GM12873 (cell line): ENCODE data around the gene MUC5B.

Experiments
- TF ChIP-seq, protein P1 (sequence below): IDR thresholded peaks from 2 replicates; pipeline ENCODE4 v1.5.1; 2012; ENCODE audit warnings: low read depth, mild to moderate bottlenecking, moderate library complexity, low read length, control low read depth; ENCODE audit not compliant: insufficient read depth; ENCODE audit errors: missing control alignments

The MUC5B gene

DNA sequence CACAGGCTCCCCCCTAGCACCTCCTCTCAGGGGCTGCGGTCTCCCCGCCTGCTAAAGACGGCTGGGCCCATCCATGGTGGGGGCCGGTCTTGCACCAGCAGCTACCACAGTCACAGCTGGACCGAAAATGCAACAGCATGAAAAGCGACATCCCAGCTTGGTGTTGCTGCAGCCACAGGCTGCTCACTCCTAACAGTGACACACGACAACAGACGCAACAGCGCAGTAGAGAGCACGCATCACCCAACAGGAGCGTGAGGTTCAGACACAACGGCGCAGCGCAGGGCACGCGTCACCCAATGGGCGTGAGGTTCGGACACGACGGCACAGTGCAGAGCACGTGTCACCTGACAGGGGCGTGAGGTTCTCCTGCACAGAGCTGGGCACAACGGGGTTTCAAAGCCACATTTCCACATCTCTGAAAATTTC is 62.5 kb downstream of the MUC5B start:
- TF ChIP-seq, protein P1, sequence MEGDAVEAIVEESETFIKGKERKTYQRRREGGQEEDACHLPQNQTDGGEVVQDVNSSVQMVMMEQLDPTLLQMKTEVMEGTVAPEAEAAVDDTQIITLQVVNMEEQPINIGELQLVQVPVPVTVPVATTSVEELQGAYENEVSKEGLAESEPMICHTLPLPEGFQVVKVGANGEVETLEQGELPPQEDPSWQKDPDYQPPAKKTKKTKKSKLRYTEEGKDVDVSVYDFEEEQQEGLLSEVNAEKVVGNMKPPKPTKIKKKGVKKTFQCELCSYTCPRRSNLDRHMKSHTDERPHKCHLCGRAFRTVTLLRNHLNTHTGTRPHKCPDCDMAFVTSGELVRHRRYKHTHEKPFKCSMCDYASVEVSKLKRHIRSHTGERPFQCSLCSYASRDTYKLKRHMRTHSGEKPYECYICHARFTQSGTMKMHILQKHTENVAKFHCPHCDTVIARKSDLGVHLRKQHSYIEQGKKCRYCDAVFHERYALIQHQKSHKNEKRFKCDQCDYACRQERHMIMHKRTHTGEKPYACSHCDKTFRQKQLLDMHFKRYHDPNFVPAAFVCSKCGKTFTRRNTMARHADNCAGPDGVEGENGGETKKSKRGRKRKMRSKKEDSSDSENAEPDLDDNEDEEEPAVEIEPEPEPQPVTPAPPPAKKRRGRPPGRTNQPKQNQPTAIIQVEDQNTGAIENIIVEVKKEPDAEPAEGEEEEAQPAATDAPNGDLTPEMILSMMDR: no peak

DNA sequence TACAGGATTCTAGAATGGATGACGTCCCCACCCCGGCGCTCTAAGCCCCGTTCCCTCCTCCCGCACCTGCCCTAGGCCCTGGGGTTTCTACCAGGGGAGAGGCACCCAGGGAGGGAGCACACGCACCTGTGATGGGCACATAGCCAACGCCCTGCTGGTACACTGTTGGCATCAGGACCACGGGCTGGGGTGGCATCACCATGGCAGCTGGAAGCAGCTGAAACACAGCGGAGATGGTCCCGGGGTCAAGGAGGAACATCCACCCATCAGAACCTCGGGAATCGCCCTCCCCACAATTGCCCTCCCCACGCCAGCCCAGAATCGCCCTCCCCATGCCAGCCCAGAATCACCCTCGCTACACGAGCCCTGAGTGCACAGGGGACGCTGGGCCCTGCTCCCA is 63.0 kb downstream of the MUC5B start:
- TF ChIP-seq, protein P1: no peak

DNA sequence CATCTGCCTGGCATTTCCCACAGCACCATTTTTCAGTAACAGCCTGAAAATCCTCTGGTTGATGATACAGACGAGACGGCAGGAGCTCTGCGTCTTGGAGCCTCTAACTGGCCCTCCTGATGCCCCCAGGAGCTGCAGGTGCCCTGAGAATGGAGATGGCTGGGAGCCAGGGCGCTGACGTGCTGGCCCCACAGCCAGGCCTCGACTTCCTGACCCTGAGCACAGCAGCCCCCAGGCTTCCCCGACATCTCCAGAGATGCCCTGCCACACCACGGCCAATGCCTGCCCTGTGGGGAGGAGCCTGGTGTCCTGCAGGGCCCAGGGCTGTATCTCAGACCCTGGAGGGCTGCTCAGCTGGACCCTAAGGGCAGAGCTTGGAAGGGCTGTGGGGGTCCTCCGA is 65.1 kb downstream of the MUC5B start:
- TF ChIP-seq, protein P1: no peak

DNA sequence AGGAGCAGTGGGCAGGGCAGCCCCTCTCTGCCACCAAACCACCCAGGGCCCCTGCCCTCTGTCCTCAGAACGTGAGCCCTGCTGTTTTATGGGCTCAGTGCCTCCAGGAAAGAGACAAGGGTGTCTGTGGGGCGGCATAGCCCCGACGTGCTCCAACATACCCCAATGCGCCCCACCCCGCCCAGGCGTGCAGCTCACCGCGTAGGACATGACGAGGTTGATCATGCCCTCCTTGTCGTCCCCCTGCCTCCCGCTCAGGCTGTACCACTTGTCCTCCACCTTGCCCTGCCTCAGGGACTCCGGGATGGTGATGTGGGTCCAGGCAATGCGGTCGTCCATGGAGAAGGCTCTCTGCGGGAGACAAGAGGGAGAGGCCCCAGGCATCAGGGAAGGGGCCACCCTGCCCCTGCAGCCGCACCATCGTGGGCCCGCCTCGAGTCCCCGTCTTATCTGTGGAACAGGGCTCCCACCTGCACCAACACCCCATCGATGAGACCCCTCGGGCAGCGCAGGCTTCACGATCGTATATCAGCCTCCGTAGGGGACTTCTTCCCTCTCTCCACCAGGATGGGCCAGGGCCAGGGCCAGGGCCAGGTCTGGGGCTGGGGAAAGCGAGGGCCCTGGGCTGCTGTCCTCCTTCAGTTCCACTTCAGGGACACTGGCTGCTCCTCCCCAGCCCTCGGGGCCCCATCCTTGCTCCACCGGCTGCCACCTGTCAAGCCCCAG is 65.7 kb downstream of the MUC5B start:
- TF ChIP-seq, protein P1: no peak

DNA sequence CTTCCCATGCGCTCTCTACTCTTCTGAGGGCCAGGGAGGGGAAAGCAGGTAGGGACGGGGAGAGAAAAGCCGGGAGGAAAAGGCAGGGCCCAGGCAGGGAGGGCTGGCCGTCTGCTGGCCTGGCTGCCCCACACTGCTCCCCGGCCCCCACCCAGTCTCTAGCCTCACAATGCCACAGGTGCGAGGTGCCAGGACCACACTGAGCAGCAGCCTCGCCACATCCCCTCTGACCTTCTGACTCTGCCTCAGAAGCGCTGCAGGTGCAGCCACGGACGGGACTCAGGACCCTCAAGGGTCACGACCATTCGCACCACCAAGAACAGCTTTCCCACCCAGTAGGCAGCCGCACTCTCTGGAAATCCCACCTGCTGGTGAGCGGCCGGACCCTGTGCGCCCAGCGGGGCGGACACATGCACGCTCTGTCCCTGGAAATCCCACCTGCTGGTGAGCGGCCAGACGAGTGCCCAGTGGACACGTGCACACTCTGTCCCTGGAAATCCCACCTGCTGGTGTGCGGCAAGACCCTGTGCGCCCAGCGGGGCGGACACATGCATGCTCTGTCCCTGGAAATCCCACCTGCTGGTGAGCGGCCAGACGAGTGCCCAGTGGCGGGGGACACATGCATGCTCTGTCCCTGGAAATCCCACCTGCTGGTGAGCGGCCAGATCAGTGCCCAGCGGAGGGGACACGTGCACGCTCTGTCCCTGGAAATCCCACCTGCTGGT is 66.5 kb downstream of the MUC5B start:
- TF ChIP-seq, protein P1: no peak

DNA sequence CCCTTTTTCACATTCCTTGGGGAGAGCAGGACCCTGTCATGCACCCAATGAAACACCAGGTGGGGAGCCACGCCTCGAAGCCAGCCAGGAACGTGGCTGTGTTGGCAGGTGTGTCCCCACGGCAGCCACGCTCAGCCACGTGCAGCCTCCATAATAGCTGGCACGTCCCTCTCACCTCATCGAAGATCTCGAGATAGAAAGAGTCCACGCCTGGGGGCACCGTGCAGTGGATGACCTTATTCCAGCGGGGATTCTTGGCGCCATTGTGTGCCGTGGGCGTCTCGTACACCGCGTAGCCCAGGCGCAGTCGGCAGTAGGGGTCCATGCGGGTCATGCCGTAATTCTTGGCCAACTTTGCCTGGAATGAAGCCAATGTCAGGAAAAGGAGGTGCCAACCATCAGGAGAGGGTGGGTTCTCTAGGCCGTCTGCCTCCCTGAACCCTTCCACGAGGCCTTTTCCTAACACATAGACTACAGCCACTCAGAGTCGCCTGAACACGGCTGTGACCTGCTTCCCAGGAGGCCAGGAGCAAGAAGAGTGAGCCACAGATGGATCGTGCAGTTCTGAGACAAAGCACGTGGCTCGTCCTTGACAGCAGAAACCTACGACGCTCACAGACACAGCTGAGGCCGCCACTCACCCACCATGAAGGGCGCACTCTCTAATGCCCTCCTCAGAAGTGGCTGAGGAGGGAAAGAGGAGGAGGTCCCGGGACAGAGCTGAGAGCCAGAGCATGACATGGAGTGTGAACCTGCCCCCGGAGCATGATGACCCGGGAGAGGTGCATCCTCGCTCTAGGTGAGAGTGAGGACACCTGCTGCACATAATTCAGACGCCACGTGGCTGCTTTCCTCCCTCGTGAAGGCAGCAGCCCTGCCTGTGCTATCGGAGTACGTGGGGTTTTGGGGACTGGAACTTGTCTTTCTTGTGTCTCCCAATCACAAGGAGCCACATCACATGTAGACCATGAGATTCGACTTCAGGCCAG is 67.5 kb downstream of the MUC5B start:
- TF ChIP-seq, protein P1: no peak

DNA sequence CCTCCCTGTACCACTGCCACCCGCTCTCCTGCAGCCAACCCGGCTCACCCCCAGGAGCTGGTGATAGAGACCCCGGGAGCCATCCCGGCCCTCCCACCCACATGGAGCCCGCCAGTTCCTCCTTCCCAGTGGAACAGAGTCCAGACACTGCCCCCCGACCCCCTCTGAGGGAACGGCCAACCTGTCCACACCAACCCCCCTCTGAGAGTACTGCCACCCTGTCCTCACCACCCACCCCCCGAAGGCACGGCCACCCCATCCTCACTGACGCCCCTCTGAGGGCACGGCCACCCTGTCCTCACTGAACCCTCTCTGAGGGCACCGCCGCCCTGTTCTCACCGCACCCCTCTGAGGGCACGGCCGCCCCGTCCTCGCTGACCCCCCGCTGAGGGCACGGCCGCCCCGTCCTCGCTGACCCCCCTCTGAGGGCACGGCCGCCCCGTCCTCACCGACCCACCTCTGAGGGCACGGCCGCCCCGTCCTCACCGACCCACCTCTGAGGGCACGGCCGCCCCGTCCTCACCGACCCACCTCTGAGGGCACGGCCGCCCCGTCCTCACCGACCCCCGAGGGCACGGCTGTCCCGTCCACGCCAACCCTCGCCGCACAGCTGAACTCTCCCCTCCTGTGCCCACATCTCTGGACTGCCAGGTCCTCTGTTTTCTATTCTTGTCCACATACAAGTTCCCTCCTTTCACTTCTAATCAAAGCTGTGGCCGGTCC is 68.6 kb downstream of the MUC5B start:
- TF ChIP-seq, protein P1: no peak
